HG02798 (cell line): ENCODE data around the gene GUCY1B1.
A peak's percentile ranks its signal among the peaks of the same experiment; 100 is the strongest.

Source experiments
- ATAC-seq: cut with Tn5 transposase; IDR thresholded peaks from one replicate; pipeline ENCODE4 v1.9.1; 2021; ENCODE audit warnings: mild to moderate bottlenecking; ENCODE audit not compliant: unreplicated experiment, poor library complexity

GUCY1B1 gene

DNA sequence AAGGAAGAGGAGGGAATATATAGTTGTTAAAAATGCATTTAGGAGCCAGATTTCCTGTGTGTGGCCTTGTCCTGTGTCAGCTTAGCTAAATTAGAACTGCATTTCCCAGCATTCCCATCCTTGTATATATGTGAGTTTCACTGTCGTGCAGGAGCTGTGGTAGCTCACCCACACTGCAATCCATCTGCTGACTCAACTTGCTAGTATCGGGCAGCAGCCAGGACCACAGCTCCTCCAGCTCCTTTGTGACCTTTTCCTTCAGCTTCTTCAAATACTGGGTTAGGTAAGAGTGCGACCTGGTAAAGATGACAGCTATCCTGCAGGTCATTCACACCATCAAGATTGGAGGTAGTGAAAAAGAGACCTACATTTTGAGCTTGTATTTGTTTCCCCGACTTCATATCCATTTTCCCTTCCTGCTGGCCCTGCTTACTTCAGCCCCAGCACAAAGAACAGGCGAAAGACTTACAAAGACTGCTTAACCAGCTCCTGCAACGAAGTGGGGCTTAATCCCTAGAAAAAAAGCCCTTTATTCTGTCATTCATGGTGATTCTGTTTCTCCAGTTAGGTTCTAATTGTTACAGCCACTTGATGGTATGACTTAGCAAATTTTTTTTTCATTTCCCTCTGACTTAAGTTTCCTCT is 95.9 kb downstream of the GUCY1B1 start:
- ATAC-seq: peak; percentile 41

DNA sequence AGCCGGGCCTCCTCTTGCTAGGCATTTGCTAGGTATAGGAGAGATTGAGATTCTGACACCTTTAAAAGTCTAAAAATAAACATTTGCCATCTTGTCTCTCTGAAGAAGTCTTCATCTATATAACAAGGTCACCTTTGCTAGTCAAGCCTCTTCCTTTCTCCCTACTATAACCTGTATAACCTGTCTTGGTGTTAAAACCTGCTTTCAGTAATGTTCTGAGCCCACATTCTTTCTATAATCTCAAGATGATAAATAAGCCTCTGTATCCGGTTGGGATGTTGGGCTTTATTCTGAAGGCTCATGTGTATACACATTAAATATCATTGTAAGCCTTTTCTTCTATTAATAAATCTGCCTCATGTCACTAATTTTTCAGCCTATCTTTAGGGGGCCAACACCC is 97.1 kb downstream of the GUCY1B1 start:
- no peak for ATAC-seq
